ENCODE results near the gene HMBS.

- no peak for TF ChIP-seq CTCF (IDR thresholded peaks at IDR 0.05; ENCODE audit: insufficient read depth, low read length, poor library complexity, severe bottlenecking)
- TF ChIP-seq EZH2phosphoT487 (conservative IDR thresholded peaks at IDR 0.05; ENCODE audit: low read length) = no peak
Observed at GRCh38 chr11:119120639-119121007, 35.9 kb downstream of the HMBS start.
